ENCODE data around the gene HBS1L.

Gene HBS1L

GRCh38 chr6:134951494-134952263 lies 102.9 kb downstream of the HBS1L start (continued):
- TF ChIP-seq ZNF26 (tag by site-specific recombination; IDR thresholded peaks at IDR 0.05) (no peak), ZNF202 (tag by site-specific recombination; IDR thresholded peaks at IDR 0.05; ENCODE audit: borderline replicate concordance) (no peak), AEBP2 (tag by site-specific recombination; IDR thresholded peaks at IDR 0.05; ENCODE audit: borderline replicate concordance) (no peak)

- no peak for TF ChIP-seq BCL11B (tag by site-specific recombination; IDR thresholded peaks at IDR 0.05; ENCODE audit: low read depth)
- no peak for TF ChIP-seq ZNF530 (tag by site-specific recombination; IDR thresholded peaks at IDR 0.05; ENCODE audit: low read depth)
- TF ChIP-seq ZBTB7A (tag by site-specific recombination; IDR thresholded peaks at IDR 0.05; ENCODE audit: low read depth): no peak
- TF ChIP-seq ZNF248 (tag by site-specific recombination; IDR thresholded peaks at IDR 0.05): no peak
- no peak for TF ChIP-seq SCRT1 (tag by site-specific recombination; IDR thresholded peaks at IDR 0.05; ENCODE audit: borderline replicate concordance)
- no peak for TF ChIP-seq SCRT2 (tag by site-specific recombination; IDR thresholded peaks at IDR 0.05)
- no peak for TF ChIP-seq YY1 (tag by site-specific recombination; IDR thresholded peaks at IDR 0.05)
- no peak for TF ChIP-seq YY2 (tag by site-specific recombination; IDR thresholded peaks at IDR 0.05)
- TF ChIP-seq ZNF221 (tag by site-specific recombination; IDR thresholded peaks at IDR 0.05; ENCODE audit: borderline replicate concordance): no peak
- no peak for TF ChIP-seq REST (tag by site-specific recombination; IDR thresholded peaks at IDR 0.05)
- CTCF ChIA-PET: interaction anchor here (0.6 to 2.2 kb wide), 3 partner anchors 10 to 548 kb away, joined by 3 to 13 read pairs (median 3); no protein-coding TSS in a partner anchor
- H3K4me1 ChIP-seq (ENCODE audit: control insufficient read depth, insufficient read depth, low read length): no peaks in the 10 kb centered on the region
- POLR2A ChIA-PET: no interaction called here
- no peaks in the 10 kb centered on the region for H3K9me3 ChIP-seq (ENCODE audit: control insufficient read depth, insufficient read depth, low read depth, low read length)
- no peaks in the 10 kb centered on the region for H3K36me3 ChIP-seq (ENCODE audit: control insufficient read depth in 2 of 2, insufficient read depth in 1 of 2, low read length in 2 of 2)
- H3K27ac ChIP-seq (ENCODE audit: extremely low read depth, low read depth, low read length): no peak overlapping the region
- H3K4me3 ChIP-seq (ENCODE audit: low read depth, low read length): no peak overlapping the region
These were observed 104.1 kb downstream of the HBS1L start for GRCh38 chr6:134950482-134950881.

GRCh38 chr6:134949927-134950326 lies 104.7 kb downstream of the HBS1L start, which contains the start of gene ALDH8A1:
ALDH8A1 (minus strand) TSS chr6:134950101; CDS start chr6:134950053, 48 bp downstream.
- TF ChIP-seq ZNF600 (tag by site-specific recombination; IDR thresholded peaks at IDR 0.05): no peak
- Histone ChIP-seq H3K9me3 (ENCODE audit: control insufficient read depth, insufficient read depth, low read depth, low read length) (no peaks in the 10 kb centered on the region), H3K4me1 (ENCODE audit: control insufficient read depth, insufficient read depth, low read length) (no peaks in the 10 kb centered on the region), H3K27ac (ENCODE audit: extremely low read depth, low read depth, low read length) (no peak within 1 kb of the TSS), H3K4me3 (ENCODE audit: low read depth, low read length) (no peak within 1 kb of the TSS), H3K36me3 (ENCODE audit: control insufficient read depth in 2 of 2, insufficient read depth in 1 of 2, low read length in 2 of 2) (no peaks in the 10 kb centered on the region)
- POLR2A ChIA-PET: no interaction called here
- CTCF ChIA-PET: interaction anchor here (0.8 to 2.2 kb wide), 3 partner anchors 10 to 548 kb away, joined by 3 to 13 read pairs (median 3); no protein-coding TSS in a partner anchor
